PC-9 (cell line): Measurements from ENCODE around the gene DRICH1. TPM values are rescaled to one million over a fixed set of nuclear protein-coding genes. Genes with fewer than 3 reads are reported as not detected.
A peak's percentile ranks its signal among the peaks of the same experiment; 100 is the strongest.
"Not testable (repeated sequence)": the region's sequence is repeated elsewhere in the genome, so short reads cannot be mapped to it uniquely, and the experiment has no call there.

Experiments used
- BruUV-seq: library from RNA; stranded (reverse); fragments of 400-500 nt; replicated peaks from 2 replicates; lab custom pipeline; 2021; lab: Mats Ljungman, UMichigan
- CTCF ChIA-PET: fragments of 300-600 bp; sonication (Branson Sonifier 250); formaldehyde crosslinking; loops from one replicate; lab custom pipeline; 2022; ENCODE audit warnings: antibody characterized with exemption; lab: Charles Lee
- POLR2A ChIA-PET: fragments of 300-600 bp; sonication (Branson Sonifier 250); formaldehyde crosslinking; loops from one replicate; lab custom pipeline; 2022; ENCODE audit warnings: antibody characterized with exemption; ENCODE audit not compliant: unreplicated experiment; lab: Charles Lee
- DNase-seq, 2 experiments: peaks; one replicate each; pipeline versions ENCODE4 v3.0.0 to v3.0.0-alpha.2; 2015 to 2022; ENCODE audit warnings: mixed read lengths in 1 of 2
- H2AFZ ChIP-seq: fragments of 200-600 bp; sonication (generic); 2 replicates; pipeline ENCODE4 v1.8.1; 2017; ENCODE audit warnings: antibody characterized with exemption
- H3F3A ChIP-seq: fragments of 200-600 bp; sonication (generic); 2 replicates; pipeline ENCODE4 v1.8.1; 2017; ENCODE audit warnings: antibody characterized with exemption, mild to moderate bottlenecking, low read depth; ENCODE audit not compliant: insufficient read depth
- H3K27ac ChIP-seq: fragments of 200-600 bp; sonication (generic); 2 replicates; pipeline ENCODE4 v1.6.1; 2016; ENCODE audit warnings: mixed run types
- H3K27me3 ChIP-seq: fragments of 200-600 bp; sonication (generic); 2 replicates; pipeline ENCODE4 v1.6.1; 2016; ENCODE audit warnings: low read depth, mixed run types; ENCODE audit not compliant: insufficient read depth
- H3K36me3 ChIP-seq: fragments of 200-600 bp; sonication (generic); 2 replicates; pipeline ENCODE4 v1.6.1; 2016; ENCODE audit warnings: low read depth, mixed run types
- H3K4me1 ChIP-seq: fragments of 200-600 bp; sonication (generic); replicated peaks from 2 replicates; pipeline ENCODE4 v1.6.1; 2016; ENCODE audit warnings: mixed run types; ENCODE audit not compliant: insufficient read depth
- H3K4me2 ChIP-seq: fragments of 200-600 bp; sonication (generic); 2 replicates; pipeline ENCODE4 v1.6.1; 2017; ENCODE audit warnings: mixed run types
- H3K4me3 ChIP-seq: fragments of 200-600 bp; sonication (generic); 2 replicates; pipeline ENCODE4 v1.6.1; 2016; ENCODE audit warnings: mixed run types
- H3K79me2 ChIP-seq: fragments of 200-600 bp; sonication (generic); 2 replicates; pipeline ENCODE4 v1.6.1; 2017; ENCODE audit warnings: low read depth, mixed run types
- H3K9me2 ChIP-seq: fragments of 200-600 bp; sonication (generic); 2 replicates; pipeline ENCODE4 v1.8.1; 2017; ENCODE audit warnings: mild to moderate bottlenecking; ENCODE audit not compliant: insufficient read depth
- H3K9me3 ChIP-seq: fragments of 200-600 bp; sonication (generic); 2 replicates; pipeline ENCODE4 v1.8.1; 2016; ENCODE audit warnings: low read depth; ENCODE audit not compliant: insufficient read depth
- H4K20me1 ChIP-seq: fragments of 200-600 bp; sonication (generic); 2 replicates; pipeline ENCODE4 v1.8.1; 2017; ENCODE audit not compliant: insufficient read depth
- EZH2 ChIP-seq: fragments of 200-600 bp; sonication (generic); IDR thresholded peaks from 2 replicates; pipeline ENCODE4 v1.8.0; 2017; ENCODE audit warnings: antibody characterized with exemption, low read depth
- intact Hi-C: fragments of 100-400 bp; cut with micrococcal nuclease; formaldehyde crosslinking; loops from one replicate; pipeline ENCODE4 v1.10.0; 2022; ENCODE audit not compliant: unreplicated experiment
- total RNA-seq: library from RNA; stranded (reverse); gene quantifications from 2 replicates; pipeline ENCODE4 v1.2.3, GENCODE V29; 2021
- TF ChIP-seq, protein P1 (sequence below): fragments of 200-600 bp; sonication (generic); conservative IDR thresholded peaks from 2 replicates; pipeline ENCODE4 v1.6.1; 2017; ENCODE audit warnings: mixed run types, antibody characterized with exemption, mild to moderate bottlenecking, moderate library complexity

Gene DRICH1
- total RNA-seq, 1 experiment from 2014 or later: 0.57 TPM

DNA sequence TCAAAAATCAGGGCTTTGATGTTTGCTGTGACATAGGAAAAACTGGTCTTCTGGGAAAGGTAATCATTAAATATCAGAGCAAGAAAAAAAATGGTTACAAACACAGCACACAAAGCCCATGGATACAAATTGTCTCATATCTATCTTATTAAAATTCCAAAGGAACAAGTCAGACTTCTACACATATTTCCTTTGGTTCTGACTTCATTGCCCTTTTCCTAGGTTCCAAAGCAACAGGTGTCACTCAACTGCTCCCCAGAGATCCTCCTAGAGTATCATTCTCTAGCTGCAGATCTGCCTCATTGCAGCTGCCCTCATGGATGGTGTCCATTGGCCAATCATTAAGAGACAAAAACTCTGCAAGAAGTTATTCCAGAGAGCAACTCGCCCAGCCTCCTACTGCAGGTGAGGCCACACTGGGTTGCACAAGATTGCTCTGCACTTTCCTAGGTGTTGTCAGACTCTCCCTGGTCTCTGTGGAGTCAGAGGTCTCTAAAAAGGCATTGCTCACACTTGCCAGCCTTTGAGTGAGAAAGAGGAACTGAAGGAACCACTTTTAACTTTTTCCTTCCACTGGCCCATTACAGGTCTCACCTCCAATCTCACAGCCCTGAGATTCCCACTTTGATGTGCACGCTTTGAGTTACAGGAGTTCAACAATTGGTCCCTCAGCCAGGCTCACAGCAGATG lies 5.7 kb downstream of the DRICH1 start:
- Histone ChIP-seq H4K20me1 (no peaks in the 10 kb centered on the region), H3K79me2 (no peaks in the 10 kb centered on the region), H3K9me3 (no peaks in the 10 kb centered on the region), H3F3A (no peaks in the 10 kb centered on the region), H3K9me2 (no peaks in the 10 kb centered on the region), H3K36me3 (no peaks in the 10 kb centered on the region), H3K4me3 (no peak overlapping the region), H3K4me2 (no peak overlapping the region), H2AFZ (no peak overlapping the region), H3K27ac (no peak overlapping the region), H3K4me1 (no peaks in the 10 kb centered on the region), H3K27me3 (no peaks in the 10 kb centered on the region)
- intact Hi-C loops: no loop called here
- DNase-seq: peak in 1 of 2 experiments; percentile 60
- ChIA-PET POLR2A (no interaction called here), CTCF (no interaction called here)
- BruUV-seq: no TSS peak
- no peak for TF ChIP-seq EZH2

DNA sequence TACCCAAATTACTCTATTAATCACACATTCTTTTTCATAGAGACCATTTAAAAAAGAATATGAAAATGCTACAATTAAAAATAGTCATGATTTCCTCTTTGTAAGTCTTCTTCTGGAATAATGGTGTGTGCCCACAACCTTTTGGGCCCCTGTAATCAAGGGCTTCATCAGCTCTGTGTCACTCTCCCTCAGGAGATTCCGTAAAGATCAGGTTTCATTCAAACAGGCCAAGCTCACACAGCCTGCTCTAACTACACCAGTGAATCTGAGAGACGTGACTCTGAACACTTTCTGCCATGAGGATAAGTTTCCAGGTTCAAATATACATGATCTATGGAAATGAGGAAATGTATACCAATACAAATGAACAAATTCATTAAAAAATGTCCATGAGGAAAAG lies 9.5 kb downstream of the DRICH1 start:
- H4K20me1 ChIP-seq: no peaks in the 10 kb centered on the region
- intact Hi-C loops: no loop called here
- H3K27ac ChIP-seq: no peak overlapping the region
- no peak for DNase-seq
- CTCF ChIA-PET: no interaction called here
- no TSS peak for BruUV-seq
- POLR2A ChIA-PET: no interaction called here
- no peaks in the 10 kb centered on the region for H3K9me3 ChIP-seq
- H3K36me3 ChIP-seq: no peaks in the 10 kb centered on the region
- H3F3A ChIP-seq: no peaks in the 10 kb centered on the region
- no peaks in the 10 kb centered on the region for H3K27me3 ChIP-seq
- H3K4me2 ChIP-seq: no peak overlapping the region
- H3K4me3 ChIP-seq: no peak overlapping the region
- TF ChIP-seq, protein P1, sequence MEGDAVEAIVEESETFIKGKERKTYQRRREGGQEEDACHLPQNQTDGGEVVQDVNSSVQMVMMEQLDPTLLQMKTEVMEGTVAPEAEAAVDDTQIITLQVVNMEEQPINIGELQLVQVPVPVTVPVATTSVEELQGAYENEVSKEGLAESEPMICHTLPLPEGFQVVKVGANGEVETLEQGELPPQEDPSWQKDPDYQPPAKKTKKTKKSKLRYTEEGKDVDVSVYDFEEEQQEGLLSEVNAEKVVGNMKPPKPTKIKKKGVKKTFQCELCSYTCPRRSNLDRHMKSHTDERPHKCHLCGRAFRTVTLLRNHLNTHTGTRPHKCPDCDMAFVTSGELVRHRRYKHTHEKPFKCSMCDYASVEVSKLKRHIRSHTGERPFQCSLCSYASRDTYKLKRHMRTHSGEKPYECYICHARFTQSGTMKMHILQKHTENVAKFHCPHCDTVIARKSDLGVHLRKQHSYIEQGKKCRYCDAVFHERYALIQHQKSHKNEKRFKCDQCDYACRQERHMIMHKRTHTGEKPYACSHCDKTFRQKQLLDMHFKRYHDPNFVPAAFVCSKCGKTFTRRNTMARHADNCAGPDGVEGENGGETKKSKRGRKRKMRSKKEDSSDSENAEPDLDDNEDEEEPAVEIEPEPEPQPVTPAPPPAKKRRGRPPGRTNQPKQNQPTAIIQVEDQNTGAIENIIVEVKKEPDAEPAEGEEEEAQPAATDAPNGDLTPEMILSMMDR: no peak
- H3K9me2 ChIP-seq: no peaks in the 10 kb centered on the region
- no peaks in the 10 kb centered on the region for H3K79me2 ChIP-seq
- no peaks in the 10 kb centered on the region for H3K4me1 ChIP-seq
- H2AFZ ChIP-seq: no peak overlapping the region

DNA sequence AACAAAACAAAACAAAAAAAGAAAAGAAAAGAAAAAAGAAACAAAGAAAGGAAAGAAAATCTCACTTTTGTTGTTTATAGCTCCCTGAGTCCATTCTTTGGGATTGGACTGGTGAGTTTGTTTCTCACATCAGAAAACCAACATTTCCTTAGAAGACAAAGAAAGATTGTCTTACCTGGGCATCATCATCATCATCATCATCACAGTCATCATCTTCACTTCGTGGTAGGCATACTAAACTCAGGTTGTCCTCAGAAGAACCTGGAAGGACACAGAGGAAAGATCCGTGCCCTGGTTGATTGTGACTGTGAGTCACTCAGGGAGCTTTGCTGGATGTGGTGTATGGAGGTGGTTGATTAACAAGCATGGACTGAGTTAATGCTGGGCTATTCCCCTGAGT lies 10.2 kb downstream of the DRICH1 start:
- DNase-seq, H3K4me2 ChIP-seq, H3K4me1 ChIP-seq, H3K36me3 ChIP-seq, H3K27ac ChIP-seq, H3K9me3 ChIP-seq, CTCF ChIA-PET, POLR2A ChIA-PET, H3K9me2 ChIP-seq, H4K20me1 ChIP-seq, H3K4me3 ChIP-seq, H3F3A ChIP-seq, BruUV-seq, H2AFZ ChIP-seq, H3K27me3 ChIP-seq, H3K79me2 ChIP-seq, intact Hi-C loops: not testable (repeated sequence)

DNA sequence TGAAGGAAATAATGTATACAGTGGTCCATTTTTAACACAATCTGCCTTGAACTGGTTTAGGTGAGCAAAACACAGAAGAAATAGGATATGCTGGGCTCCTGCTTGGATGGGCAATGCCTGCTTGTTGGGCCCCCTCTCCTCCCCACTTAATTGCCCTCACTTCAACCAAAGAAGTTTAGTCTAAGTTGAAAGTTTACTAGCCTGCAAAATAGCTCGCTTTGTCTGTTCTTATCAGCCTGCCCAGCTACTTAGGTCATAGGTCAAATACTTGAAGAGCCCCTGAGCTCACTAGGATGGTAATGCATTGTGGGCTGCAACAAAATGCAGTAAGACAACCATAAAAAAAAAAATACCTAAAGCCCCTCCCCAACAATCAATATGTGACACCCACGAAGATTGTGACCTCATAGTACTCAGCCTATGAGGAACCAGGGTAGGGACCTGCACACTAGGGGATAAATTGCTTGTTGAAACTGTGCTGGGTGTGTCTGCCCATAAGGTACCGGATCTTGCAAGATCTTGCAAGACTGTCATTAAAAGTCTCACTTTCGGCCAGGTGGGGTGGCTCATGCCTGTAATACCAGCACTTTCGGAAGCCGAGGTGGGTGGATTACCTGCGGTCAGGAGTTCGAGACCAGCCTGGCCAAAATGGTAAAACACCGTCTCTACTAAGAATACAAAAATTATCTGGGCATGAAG lies 10.9 kb downstream of the DRICH1 start:
- no peaks in the 10 kb centered on the region for H3K79me2 ChIP-seq
- H2AFZ ChIP-seq: no peak overlapping the region
- H3K36me3 ChIP-seq: no peaks in the 10 kb centered on the region
- TF ChIP-seq, protein P1: no peak
- no peak for TF ChIP-seq EZH2
- CTCF ChIA-PET: no interaction called here
- no peaks in the 10 kb centered on the region for H4K20me1 ChIP-seq
- DNase-seq: no peak
- H3F3A ChIP-seq: no peaks in the 10 kb centered on the region
- H3K9me3 ChIP-seq: no peaks in the 10 kb centered on the region
- no peaks in the 10 kb centered on the region for H3K4me1 ChIP-seq
- intact Hi-C loops: no loop called here
- no peak overlapping the region for H3K4me2 ChIP-seq
- H3K4me3 ChIP-seq: no peak overlapping the region
- no peak overlapping the region for H3K27ac ChIP-seq
- POLR2A ChIA-PET: no interaction called here
- H3K9me2 ChIP-seq: no peaks in the 10 kb centered on the region
- H3K27me3 ChIP-seq: no peaks in the 10 kb centered on the region
- no TSS peak for BruUV-seq
